ENCODE measurements around the gene CCRL2.

GRCh38 chr3:46383211-46383950 lies 23.7 kb upstream of the CCRL2 start:
- no peak for TF ChIP-seq CTCF (IDR thresholded peaks at IDR 0.05)
- TF ChIP-seq POLR2A (IDR thresholded peaks at IDR 0.05): no peak
- TF ChIP-seq POLR2AphosphoS5 (IDR thresholded peaks at IDR 0.05): no peak
